ENCODE measurements around the gene SH2B3.
"Not testable (repeated sequence)": the region's sequence is repeated elsewhere in the genome, so short reads cannot be mapped to it uniquely, and the experiment has no call there.

SH2B3 gene

DNA sequence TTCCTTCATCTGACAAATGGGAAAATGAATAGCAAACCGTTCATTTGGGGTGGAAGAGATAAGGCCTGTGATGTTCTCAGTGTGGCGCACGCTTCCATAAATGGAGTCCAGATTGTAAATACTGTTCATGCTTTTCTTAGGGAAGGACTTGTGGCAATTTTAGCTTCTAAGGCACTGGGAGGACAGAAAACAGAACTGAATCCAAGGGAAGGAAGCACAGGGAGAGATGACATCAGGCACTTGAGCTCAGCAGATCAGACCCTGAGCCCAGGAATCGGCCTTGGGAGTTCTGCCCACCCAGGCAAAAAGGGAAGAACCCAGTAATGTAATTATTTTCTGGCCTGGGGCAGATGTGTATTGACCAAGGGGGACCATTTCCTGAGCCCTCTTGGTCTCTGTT, 7.2 kb upstream of the SH2B3 start:
- Histone ChIP-seq H3K9ac (ENCODE audit: low read length) (no peak overlapping the region), H3K4me2 (ENCODE audit: low read depth, low read length) (no peak overlapping the region), H3K27me3 (replicated peaks; ENCODE audit: insufficient read depth, low read length) (no peaks in the 10 kb centered on the region), H3K4me3 (ENCODE audit: low read length) (no peak overlapping the region), H3K79me2 (ENCODE audit: low read length) (no peaks in the 10 kb centered on the region), H2AFZ (ENCODE audit: low read length) (no peak overlapping the region), H4K20me1 (ENCODE audit: insufficient read depth, low read length) (no peaks in the 10 kb centered on the region), H3K36me3 (replicated peaks; ENCODE audit: insufficient read depth, low read length) (no peaks in the 10 kb centered on the region), H3F3A (ENCODE audit: insufficient read depth, low read length) (peaks cover 7% of the 10 kb centered on the region), H3K27ac (ENCODE audit: low read length) (no peak overlapping the region), H3K9me3 (replicated peaks; ENCODE audit: insufficient read depth, low read length) (no peaks in the 10 kb centered on the region), H3K9me2 (replicated peaks; ENCODE audit: insufficient read depth, low read length) (no peaks in the 10 kb centered on the region), H3K4me1 (ENCODE audit: low read length) (peaks cover 2% of the 10 kb centered on the region; the same call in 1 of the 2 replicates)
- TF ChIP-seq, protein P1, sequence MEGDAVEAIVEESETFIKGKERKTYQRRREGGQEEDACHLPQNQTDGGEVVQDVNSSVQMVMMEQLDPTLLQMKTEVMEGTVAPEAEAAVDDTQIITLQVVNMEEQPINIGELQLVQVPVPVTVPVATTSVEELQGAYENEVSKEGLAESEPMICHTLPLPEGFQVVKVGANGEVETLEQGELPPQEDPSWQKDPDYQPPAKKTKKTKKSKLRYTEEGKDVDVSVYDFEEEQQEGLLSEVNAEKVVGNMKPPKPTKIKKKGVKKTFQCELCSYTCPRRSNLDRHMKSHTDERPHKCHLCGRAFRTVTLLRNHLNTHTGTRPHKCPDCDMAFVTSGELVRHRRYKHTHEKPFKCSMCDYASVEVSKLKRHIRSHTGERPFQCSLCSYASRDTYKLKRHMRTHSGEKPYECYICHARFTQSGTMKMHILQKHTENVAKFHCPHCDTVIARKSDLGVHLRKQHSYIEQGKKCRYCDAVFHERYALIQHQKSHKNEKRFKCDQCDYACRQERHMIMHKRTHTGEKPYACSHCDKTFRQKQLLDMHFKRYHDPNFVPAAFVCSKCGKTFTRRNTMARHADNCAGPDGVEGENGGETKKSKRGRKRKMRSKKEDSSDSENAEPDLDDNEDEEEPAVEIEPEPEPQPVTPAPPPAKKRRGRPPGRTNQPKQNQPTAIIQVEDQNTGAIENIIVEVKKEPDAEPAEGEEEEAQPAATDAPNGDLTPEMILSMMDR (IDR thresholded peaks at IDR 0.05; ENCODE audit: low read length): no peak
- no peak for TF ChIP-seq EZH2phosphoT487 (IDR thresholded peaks at IDR 0.05; ENCODE audit: low read length)
- no peak for TF ChIP-seq EZH2 (optimal IDR thresholded peaks at IDR 0.05; ENCODE audit: low read depth, low read length)
- DNase-seq: no peak

DNA sequence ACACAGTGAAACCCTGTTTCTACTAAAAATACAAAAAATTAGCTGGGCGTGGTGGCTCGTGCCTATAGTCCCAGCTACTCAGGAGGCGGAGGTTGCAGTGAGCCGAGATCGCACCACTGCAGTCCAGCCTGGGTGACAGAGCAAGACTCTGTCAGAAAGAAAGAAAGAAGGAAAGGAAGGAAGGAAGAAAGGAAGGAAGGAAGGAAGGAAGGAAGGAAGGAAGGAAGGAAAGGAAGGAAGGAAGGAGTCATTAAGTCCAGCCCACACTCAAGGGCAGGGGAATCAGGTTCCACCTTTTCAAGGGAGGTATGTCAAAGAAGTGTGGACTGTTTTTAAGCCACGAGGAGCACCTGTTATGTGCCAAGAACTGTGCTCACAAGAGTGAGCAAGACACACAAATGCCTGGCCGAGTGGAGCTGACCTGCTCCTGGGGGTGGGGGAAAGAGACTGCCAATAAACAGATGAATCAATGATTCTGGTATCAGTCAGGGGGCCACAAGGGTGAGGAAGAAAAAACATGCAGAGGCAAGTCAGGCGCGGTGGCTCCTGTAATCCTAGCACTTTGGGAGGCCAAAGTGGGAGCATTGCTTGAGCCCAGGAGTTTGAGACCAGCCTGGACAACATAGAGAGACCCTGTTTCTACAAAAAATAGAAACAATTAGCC, 5.8 kb upstream of the SH2B3 start:
- H3K9ac ChIP-seq (ENCODE audit: low read length); H3K27ac ChIP-seq (ENCODE audit: low read length); H3K4me3 ChIP-seq (ENCODE audit: low read length); H3K9me3 ChIP-seq (replicated peaks; ENCODE audit: insufficient read depth, low read length); H3K27me3 ChIP-seq (replicated peaks; ENCODE audit: insufficient read depth, low read length); H3K4me2 ChIP-seq (ENCODE audit: low read depth, low read length); H3K36me3 ChIP-seq (replicated peaks; ENCODE audit: insufficient read depth, low read length); DNase-seq; H4K20me1 ChIP-seq (ENCODE audit: insufficient read depth, low read length); H3K79me2 ChIP-seq (ENCODE audit: low read length); H2AFZ ChIP-seq (ENCODE audit: low read length); H3K9me2 ChIP-seq (replicated peaks; ENCODE audit: insufficient read depth, low read length): not testable (repeated sequence)
- peaks cover 14% of the 10 kb centered on the region for H3K4me1 ChIP-seq (ENCODE audit: low read length)
- H3F3A ChIP-seq (ENCODE audit: insufficient read depth, low read length): peaks cover 18% of the 10 kb centered on the region

DNA sequence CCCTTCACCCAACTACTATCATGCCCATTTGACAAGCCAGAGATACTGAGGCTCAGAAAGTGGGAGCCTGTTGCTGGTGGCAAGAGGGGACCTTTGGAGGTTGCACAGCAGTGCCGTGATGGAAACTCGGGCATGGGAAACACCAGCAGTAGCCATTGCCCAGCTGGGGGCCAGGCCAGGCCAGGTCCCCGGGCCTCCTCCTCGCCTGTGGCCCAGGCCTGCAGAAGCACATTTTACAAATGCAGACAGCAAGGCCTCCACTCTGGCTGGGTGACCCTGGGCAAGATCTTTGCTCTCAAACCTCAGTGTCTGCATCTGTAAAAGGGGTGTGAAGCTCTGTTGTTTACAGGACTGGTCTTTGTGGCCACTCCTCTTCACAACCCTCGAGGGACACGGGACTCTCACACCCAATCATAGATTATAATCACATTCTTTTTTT, 4.5 kb upstream of the SH2B3 start:
- Histone ChIP-seq H2AFZ (ENCODE audit: low read length) (no peak overlapping the region), H3K27me3 (replicated peaks; ENCODE audit: insufficient read depth, low read length) (no peaks in the 10 kb centered on the region), H3K9me3 (replicated peaks; ENCODE audit: insufficient read depth, low read length) (no peaks in the 10 kb centered on the region), H3K4me3 (ENCODE audit: low read length) (no peak overlapping the region), H3K4me2 (ENCODE audit: low read depth, low read length) (no peak overlapping the region), H3K9me2 (replicated peaks; ENCODE audit: insufficient read depth, low read length) (no peaks in the 10 kb centered on the region), H3K36me3 (replicated peaks; ENCODE audit: insufficient read depth, low read length) (no peaks in the 10 kb centered on the region), H3K79me2 (ENCODE audit: low read length) (peaks cover under 1% of the 10 kb centered on the region), H3K9ac (ENCODE audit: low read length) (no peak overlapping the region), H4K20me1 (ENCODE audit: insufficient read depth, low read length) (no peaks in the 10 kb centered on the region), H3F3A (ENCODE audit: insufficient read depth, low read length) (peaks cover 18% of the 10 kb centered on the region), H3K27ac (ENCODE audit: low read length) (no peak overlapping the region), H3K4me1 (ENCODE audit: low read length) (peaks cover 14% of the 10 kb centered on the region)
- no peak for TF ChIP-seq EZH2 (optimal IDR thresholded peaks at IDR 0.05; ENCODE audit: low read depth, low read length)
- no peak for TF ChIP-seq EZH2phosphoT487 (IDR thresholded peaks at IDR 0.05; ENCODE audit: low read length)
- TF ChIP-seq, protein P1 (IDR thresholded peaks at IDR 0.05; ENCODE audit: low read length): no peak
- no peak for DNase-seq

DNA sequence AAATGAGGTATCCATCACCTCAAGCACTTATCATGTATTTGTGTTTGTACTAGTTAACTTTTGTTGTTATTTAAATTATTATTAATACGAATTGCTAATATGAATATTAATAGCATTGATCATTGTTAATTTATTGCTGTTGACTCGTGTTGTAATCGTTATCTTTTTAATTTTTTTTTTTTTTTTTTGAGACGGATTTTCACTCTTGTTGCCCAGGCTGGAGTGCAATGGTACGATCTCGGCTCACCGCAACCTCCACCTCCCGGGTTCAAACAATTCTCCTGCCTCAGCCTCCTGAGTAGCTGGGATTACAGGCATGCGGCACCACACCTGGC, 3.3 kb upstream of the SH2B3 start:
- H4K20me1 ChIP-seq (ENCODE audit: insufficient read depth, low read length); H3K36me3 ChIP-seq (replicated peaks; ENCODE audit: insufficient read depth, low read length); H3K9me3 ChIP-seq (replicated peaks; ENCODE audit: insufficient read depth, low read length); H3K9ac ChIP-seq (ENCODE audit: low read length); H3K4me2 ChIP-seq (ENCODE audit: low read depth, low read length); H2AFZ ChIP-seq (ENCODE audit: low read length); H3K9me2 ChIP-seq (replicated peaks; ENCODE audit: insufficient read depth, low read length); H3K27me3 ChIP-seq (replicated peaks; ENCODE audit: insufficient read depth, low read length); H3K27ac ChIP-seq (ENCODE audit: low read length); DNase-seq; H3K4me3 ChIP-seq (ENCODE audit: low read length): not testable (repeated sequence)
- Histone ChIP-seq H3K4me1 (ENCODE audit: low read length) (peaks cover 14% of the 10 kb centered on the region), H3K79me2 (ENCODE audit: low read length) (peaks cover 14% of the 10 kb centered on the region), H3F3A (ENCODE audit: insufficient read depth, low read length) (peaks cover 18% of the 10 kb centered on the region)
